DMS153 treated with DMSO at 0.1 percent for 48 hours (cell line): ENCODE data around the gene SNRNP48.

Source experiments
- DNase-seq: peaks from one replicate; lab custom pipeline; 2025; ENCODE audit not compliant: unreplicated experiment; lab: John Stamatoyannopoulos, UW

The SNRNP48 gene, protein sequence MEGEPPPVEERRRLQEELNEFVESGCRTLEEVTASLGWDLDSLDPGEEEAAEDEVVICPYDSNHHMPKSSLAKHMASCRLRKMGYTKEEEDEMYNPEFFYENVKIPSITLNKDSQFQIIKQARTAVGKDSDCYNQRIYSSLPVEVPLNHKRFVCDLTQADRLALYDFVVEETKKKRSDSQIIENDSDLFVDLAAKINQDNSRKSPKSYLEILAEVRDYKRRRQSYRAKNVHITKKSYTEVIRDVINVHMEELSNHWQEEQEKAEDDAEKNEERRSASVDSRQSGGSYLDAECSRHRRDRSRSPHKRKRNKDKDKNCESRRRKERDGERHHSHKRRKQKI

GRCh38 chr6:7589949-7590917, at the start of gene SNRNP48:
Gene SNRNP48 (plus strand): TSS chr6:7590198. CDS start chr6:7590258, 60 bp downstream.
- DNase-seq = peak; percentile 27

GRCh38 chr6:7540595-7540994, 49.4 kb upstream of the SNRNP48 start:
- DNase-seq = no peak

- no peak for DNase-seq
Measured at GRCh38 chr6:7541175-7542064, 48.6 kb upstream of the SNRNP48 start, which contains the start of gene DSP. Gene DSP (plus strand): TSS chr6:7541671. CDS start chr6:7541916, 245 bp downstream.

- no peak for DNase-seq
Measured at GRCh38 chr6:7542065-7542873, 47.7 kb upstream of the SNRNP48 start.

- peak; percentile 10 for DNase-seq
Measured at GRCh38 chr6:7542874-7543624, 46.9 kb upstream of the SNRNP48 start.

DNA sequence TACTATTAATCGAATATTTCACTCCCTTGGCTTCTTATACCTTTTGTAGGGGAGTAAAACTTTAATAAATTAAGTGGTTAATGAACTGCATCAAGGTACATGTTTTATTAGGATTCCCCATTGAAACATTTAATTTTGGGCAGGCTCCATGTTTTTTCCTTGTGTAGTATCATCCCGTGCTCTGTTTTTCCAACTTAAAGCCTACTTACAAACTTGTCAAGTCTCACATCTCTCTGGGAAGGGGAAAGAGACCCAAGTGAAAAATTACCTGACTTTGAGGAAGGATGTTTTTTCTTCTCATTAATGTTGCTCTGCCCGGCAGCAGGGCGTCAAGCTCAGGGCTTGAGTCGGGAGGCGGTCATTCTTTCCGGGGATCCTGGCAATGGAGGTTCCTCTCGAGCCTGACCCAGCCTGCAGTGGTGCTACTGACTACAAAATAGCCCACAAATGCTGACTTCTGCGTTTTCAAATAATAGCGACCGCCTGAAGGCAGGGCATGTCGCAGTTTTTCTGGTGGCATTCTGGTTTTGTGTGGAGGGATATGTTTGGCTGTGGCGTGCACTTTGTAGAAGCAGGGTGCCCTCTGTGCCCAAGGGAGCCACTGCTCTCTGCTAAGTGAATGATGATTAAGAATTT, 46.1 kb upstream of the SNRNP48 start:
- no peak for DNase-seq

DNA sequence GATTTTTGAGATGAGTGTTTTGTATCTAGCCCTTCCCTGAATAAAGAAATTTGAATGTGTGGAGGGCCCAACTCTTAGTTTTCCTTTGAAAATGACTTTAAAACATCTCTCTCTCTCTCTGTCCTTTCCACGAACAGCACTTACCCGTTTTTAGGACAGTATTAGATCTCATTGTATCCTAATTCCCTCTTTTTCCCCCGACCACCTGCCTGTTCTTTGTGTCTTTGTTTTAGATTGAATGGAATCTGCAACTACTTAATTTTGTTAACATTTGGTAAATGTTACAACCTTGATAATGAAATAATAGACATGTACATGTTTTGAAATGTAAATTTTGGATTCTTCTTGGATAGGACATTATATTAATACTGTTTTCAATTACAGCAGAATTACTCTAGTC, 45.4 kb upstream of the SNRNP48 start:
- DNase-seq = no peak

- DNase-seq = no peak
Measured at GRCh38 chr6:7545316-7546019, 44.5 kb upstream of the SNRNP48 start.

DNA sequence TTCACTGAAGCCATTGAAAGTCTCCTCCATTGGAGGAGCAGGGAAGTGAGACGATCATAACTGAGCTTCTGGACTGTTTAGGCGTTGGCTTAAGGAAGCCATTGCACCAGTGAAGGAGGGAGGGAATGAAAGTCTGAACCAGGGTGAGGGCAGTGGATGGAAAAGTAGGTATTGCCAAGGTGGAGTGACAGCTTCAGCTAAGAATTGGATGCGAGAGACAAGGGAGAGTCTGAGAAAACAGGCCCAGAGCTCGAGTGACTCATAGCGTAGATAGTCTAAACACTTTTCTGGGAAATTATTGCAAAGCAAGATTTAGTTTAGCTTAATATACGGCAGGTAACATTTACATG, 44.0 kb upstream of the SNRNP48 start:
- no peak for DNase-seq

GRCh38 chr6:7546383-7546782, 43.6 kb upstream of the SNRNP48 start:
- no peak for DNase-seq

GRCh38 chr6:7546896-7547295, 43.1 kb upstream of the SNRNP48 start:
- DNase-seq = no peak

GRCh38 chr6:7547315-7547714, 42.7 kb upstream of the SNRNP48 start:
- no peak for DNase-seq

DNA sequence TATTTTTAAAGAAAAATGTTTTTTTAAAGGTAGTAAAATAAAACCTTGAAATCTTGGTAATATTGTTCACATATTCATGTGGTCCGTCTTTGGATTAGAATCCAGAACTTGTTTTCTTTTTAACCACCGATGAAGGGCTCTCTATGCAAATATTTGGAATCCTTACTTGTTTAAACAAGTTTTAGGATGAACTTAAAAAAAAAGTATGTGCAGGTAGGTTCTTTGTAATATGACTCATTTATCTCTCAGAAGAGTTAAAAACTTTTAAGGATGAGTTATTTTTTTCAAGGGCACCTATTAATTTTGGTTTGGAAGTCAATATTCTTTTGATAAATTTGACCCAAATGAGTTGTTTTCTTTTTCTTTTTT, 39.6 kb upstream of the SNRNP48 start:
- DNase-seq = no peak

GRCh38 chr6:7554533-7555275, 35.3 kb upstream of the SNRNP48 start:
- DNase-seq = no peak

DNA sequence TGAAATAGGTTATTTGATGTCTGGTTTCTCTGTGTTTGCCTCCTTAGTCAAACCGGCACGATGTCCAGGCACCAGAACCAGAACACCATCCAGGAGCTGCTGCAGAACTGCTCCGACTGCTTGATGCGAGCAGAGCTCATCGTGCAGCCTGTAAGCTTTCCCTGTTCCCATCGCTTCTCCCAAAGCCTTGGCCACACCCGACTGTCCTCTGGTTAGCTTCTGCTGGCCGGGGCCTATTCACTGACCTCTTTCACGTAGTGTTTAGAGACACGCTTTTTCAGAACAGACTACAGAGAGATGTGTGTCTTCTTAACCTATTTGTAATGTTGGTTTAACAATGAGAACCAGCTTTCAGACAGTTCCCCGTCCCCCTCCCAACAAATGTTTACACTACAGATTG, 34.3 kb upstream of the SNRNP48 start:
- DNase-seq = no peak

GRCh38 chr6:7556394-7557106, 33.4 kb upstream of the SNRNP48 start:
- no peak for DNase-seq

GRCh38 chr6:7557652-7558051, 32.3 kb upstream of the SNRNP48 start:
- DNase-seq = no peak
